Stimulated activated naive CD8-positive, alpha-beta T cell treated with anti-CD3 and anti-CD28 coated beads, Interleukin-15, Interleukin-2, amounts not matched to agents 100 ng/mL and 50 ng/mL, for 24 hours (primary cell): Measurements from ENCODE around the gene PDZD11.
"Not testable (repeated sequence)": the region's sequence is repeated elsewhere in the genome, so short reads cannot be mapped to it uniquely, and the experiment has no call there.

Experiments
- H3K27ac Mint-ChIP-seq: one replicate; pipeline ENCODE4 v1.8.0; 2021; ENCODE audit warnings: mild to moderate bottlenecking, mixed read lengths
- H3K27me3 Mint-ChIP-seq: one replicate; pipeline ENCODE4 v1.8.0; 2021; ENCODE audit warnings: mixed read lengths
- H3K36me3 Mint-ChIP-seq: one replicate; pipeline ENCODE4 v1.8.0; 2021; ENCODE audit warnings: low read depth, mixed read lengths
- H3K4me1 Mint-ChIP-seq: one replicate; pipeline ENCODE4 v1.8.0; 2021; ENCODE audit warnings: low read depth, mixed read lengths
- H3K4me3 Mint-ChIP-seq: one replicate; pipeline ENCODE4 v1.8.0; 2021; ENCODE audit warnings: mild to moderate bottlenecking, mixed read lengths
- H3K9me3 Mint-ChIP-seq: one replicate; pipeline ENCODE4 v1.8.0; 2021; ENCODE audit warnings: mixed read lengths

PDZD11 gene

GRCh38 chrX:70289793-70290770 lies at the start of gene PDZD11, which contains the start of gene KIF4A:
TSS of gene PDZD11 (minus strand) at chrX:70289927. CDS start at chrX:70289341, 586 bp downstream.
TSS of gene KIF4A (plus strand) at chrX:70290104. CDS start at chrX:70290459, 355 bp downstream.
- Mint-ChIP-seq H3K4me1 (peaks cover 10% of the 10 kb centered on the region), H3K4me3 (peak within 1 kb of the TSS; percentile 93), H3K36me3 (peaks cover 10% of the 10 kb centered on the region), H3K9me3 (no peaks in the 10 kb centered on the region), H3K27me3 (no peaks in the 10 kb centered on the region), H3K27ac (peak within 1 kb of the TSS; percentile 86)

DNA sequence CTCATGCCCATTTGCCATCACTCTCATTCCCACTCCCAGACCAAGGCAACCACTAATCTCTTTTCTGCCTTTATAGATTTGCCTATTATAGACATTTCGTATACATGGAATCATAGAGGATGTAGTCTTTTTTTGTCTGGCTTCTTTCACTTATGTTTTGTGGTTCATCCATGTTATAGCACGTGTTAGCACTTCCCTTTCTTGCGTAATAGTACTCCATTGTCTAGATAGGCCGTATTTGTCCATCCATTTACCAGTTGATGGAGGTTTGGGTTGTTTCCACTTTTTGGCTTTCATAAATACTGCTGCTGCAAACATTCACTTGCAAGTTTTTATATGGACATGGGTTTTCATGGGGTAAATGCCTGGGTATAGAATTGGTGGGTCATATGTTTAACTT lies 48.6 kb upstream of the PDZD11 start:
- Mint-ChIP-seq H3K27me3 (no peaks in the 10 kb centered on the region), H3K4me3 (no peak overlapping the region), H3K27ac (no peak overlapping the region), H3K4me1 (peaks cover 19% of the 10 kb centered on the region), H3K9me3 (no peaks in the 10 kb centered on the region), H3K36me3 (peaks cover 14% of the 10 kb centered on the region)

DNA sequence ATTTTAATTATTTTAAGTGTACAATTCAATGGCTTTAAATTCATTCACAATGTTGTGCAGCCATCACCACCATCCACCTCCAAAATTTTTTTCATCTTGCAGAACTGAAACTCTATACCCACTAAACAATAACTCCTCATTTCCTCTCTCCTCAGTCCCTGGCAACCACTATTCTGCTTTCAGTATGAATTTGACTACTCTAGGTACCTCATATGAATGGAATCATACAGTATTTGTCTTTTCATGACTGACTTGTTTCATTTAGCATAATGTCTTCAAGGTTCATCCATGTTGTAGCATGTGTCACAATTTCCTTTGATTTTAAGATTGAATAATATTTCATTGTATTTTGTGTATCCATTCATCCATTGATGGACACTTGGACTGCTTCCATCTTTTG lies 47.0 kb upstream of the PDZD11 start:
- H3K27me3 Mint-ChIP-seq = no peaks in the 10 kb centered on the region
- peaks cover 19% of the 10 kb centered on the region for H3K4me1 Mint-ChIP-seq
- H3K27ac Mint-ChIP-seq = no peak overlapping the region
- no peak overlapping the region for H3K4me3 Mint-ChIP-seq
- H3K36me3 Mint-ChIP-seq = peaks cover 7% of the 10 kb centered on the region
- H3K9me3 Mint-ChIP-seq = no peaks in the 10 kb centered on the region

DNA sequence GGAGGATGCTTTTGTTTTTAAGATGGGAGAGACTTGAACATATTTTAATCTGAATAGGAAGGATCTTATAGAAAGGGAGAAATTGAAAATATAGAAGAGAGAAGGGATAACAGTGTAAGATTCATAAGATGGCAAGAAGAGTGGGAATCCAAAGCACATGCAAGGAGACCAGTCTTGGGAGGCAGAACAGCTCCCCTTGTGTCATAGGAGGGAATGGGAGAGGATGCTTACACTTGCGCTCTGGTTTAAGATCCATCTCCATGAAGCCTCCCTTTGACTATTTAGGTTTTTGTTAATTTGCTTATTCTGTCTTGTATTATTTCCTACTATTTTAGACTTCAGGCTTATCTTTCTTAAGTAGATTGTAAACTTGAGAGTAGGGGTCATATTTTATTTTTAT lies 42.9 kb upstream of the PDZD11 start:
- Mint-ChIP-seq H3K27me3 (no peaks in the 10 kb centered on the region), H3K4me1 (peaks cover 17% of the 10 kb centered on the region), H3K9me3 (no peaks in the 10 kb centered on the region), H3K4me3 (no peak overlapping the region), H3K27ac (no peak overlapping the region), H3K36me3 (peaks cover 11% of the 10 kb centered on the region)

DNA sequence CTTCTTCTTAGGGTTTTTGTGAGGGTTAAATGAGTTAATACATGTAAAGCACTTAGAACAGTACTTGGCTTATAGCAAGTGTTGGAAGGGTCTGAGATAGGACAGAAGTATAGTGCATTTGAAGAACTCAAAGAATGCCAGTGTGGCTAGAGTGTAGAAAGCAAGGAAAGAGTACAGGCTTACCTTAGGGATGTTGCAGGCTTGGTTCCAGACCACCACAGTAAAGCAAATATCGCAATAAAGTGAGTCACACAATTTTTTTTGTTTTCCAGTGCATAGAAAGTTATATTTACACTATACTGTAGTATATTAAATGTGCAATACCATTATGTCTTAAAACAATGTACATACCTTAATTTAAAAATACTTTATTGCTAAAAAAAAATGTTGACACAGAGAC lies 41.4 kb upstream of the PDZD11 start:
- peaks cover 3% of the 10 kb centered on the region for H3K4me1 Mint-ChIP-seq
- no peaks in the 10 kb centered on the region for H3K27me3 Mint-ChIP-seq
- no peak overlapping the region for H3K27ac Mint-ChIP-seq
- no peaks in the 10 kb centered on the region for H3K9me3 Mint-ChIP-seq
- peaks cover 11% of the 10 kb centered on the region for H3K36me3 Mint-ChIP-seq
- no peak overlapping the region for H3K4me3 Mint-ChIP-seq

DNA sequence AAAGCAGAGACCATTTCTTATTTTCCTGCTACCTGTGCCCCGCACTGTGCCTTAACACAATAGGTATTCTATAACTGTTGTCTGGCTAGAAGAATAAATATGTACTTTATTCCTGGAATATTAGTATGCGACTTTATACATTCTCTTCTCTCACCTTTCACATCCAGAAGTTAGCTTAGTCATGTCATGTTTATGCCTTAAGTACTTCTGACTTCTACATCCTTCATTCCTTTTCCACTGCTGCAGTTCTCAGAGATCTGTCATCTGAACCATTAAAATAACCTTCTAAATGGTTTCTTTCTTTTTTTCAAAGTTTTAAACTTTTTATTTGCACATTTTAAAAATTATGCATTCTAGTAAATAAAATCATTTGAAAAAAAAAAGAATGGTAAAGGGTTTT lies 34.6 kb upstream of the PDZD11 start:
- no peaks in the 10 kb centered on the region for H3K4me1 Mint-ChIP-seq
- H3K27me3 Mint-ChIP-seq = no peaks in the 10 kb centered on the region
- H3K9me3 Mint-ChIP-seq = no peaks in the 10 kb centered on the region
- no peak overlapping the region for H3K27ac Mint-ChIP-seq
- H3K36me3 Mint-ChIP-seq = peaks cover 4% of the 10 kb centered on the region
- H3K4me3 Mint-ChIP-seq = no peak overlapping the region

GRCh38 chrX:70323628-70324027 lies 33.9 kb upstream of the PDZD11 start:
- H3K9me3 Mint-ChIP-seq, H3K4me1 Mint-ChIP-seq, H3K27me3 Mint-ChIP-seq, H3K4me3 Mint-ChIP-seq, H3K27ac Mint-ChIP-seq, H3K36me3 Mint-ChIP-seq: not testable (repeated sequence)

DNA sequence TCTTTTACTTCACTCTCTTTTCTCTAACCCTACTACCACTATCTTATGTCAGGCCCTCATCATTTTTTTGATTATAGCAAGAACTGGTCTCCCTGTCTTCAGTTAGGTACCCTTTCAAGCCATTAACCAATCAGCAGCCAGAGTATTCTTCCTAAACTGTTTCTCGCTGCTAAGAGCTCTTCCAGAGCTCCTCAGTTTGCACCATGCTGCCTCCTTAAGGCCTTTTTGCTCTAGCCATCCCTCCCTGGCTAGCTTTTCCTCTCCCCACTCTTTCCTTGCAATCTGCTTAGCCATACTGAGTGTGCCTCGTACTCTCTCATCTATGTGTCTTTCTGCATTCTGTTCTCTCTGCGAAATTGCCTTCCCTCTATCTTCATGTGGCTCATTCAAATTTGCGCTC lies 33.1 kb upstream of the PDZD11 start:
- Mint-ChIP-seq H3K27ac (no peak overlapping the region), H3K4me3 (no peak overlapping the region), H3K9me3 (no peaks in the 10 kb centered on the region), H3K36me3 (peaks cover 3% of the 10 kb centered on the region), H3K27me3 (no peaks in the 10 kb centered on the region), H3K4me1 (no peaks in the 10 kb centered on the region)

GRCh38 chrX:70313503-70313902 lies 23.8 kb upstream of the PDZD11 start:
- Mint-ChIP-seq H3K27ac (no peak overlapping the region), H3K36me3 (peaks cover 6% of the 10 kb centered on the region), H3K9me3 (no peaks in the 10 kb centered on the region), H3K4me3 (no peak overlapping the region), H3K27me3 (no peaks in the 10 kb centered on the region), H3K4me1 (no peaks in the 10 kb centered on the region)

- Mint-ChIP-seq H3K36me3 (peaks cover 42% of the 10 kb centered on the region), H3K4me1 (no peaks in the 10 kb centered on the region), H3K27me3 (no peaks in the 10 kb centered on the region), H3K4me3 (no peak overlapping the region), H3K9me3 (no peaks in the 10 kb centered on the region), H3K27ac (no peak overlapping the region)
Measured at GRCh38 chrX:70301716-70302115, 12.0 kb upstream of the PDZD11 start.

GRCh38 chrX:70293621-70294020 lies 3.9 kb upstream of the PDZD11 start:
- H3K9me3 Mint-ChIP-seq = no peaks in the 10 kb centered on the region
- peaks cover 7% of the 10 kb centered on the region for H3K4me1 Mint-ChIP-seq
- H3K36me3 Mint-ChIP-seq = peaks cover 4% of the 10 kb centered on the region
- no peak overlapping the region for H3K27ac Mint-ChIP-seq
- H3K27me3 Mint-ChIP-seq = no peaks in the 10 kb centered on the region
- H3K4me3 Mint-ChIP-seq = no peak overlapping the region

DNA sequence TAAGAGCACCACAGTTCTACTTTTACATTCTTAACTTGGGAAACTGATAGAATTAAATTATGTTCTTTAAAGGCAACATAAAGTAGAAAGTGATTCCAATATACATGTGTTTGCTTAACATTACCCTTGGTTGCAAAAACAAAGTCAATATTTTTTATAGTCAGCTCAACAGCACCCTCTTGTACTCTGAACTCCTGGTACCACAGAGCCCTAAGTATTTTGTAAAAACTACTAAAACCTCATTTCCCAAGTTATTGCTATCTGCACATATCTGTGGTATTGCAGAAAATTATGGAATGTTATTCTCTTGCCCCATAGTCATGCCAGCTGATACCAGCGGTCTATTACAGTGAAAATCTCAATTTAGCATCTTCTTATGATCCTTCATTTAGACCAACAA lies 3.1 kb upstream of the PDZD11 start:
- peaks cover 10% of the 10 kb centered on the region for H3K4me1 Mint-ChIP-seq
- H3K9me3 Mint-ChIP-seq = no peaks in the 10 kb centered on the region
- H3K27ac Mint-ChIP-seq = no peak overlapping the region
- peaks cover 4% of the 10 kb centered on the region for H3K36me3 Mint-ChIP-seq
- no peaks in the 10 kb centered on the region for H3K27me3 Mint-ChIP-seq
- H3K4me3 Mint-ChIP-seq = no peak overlapping the region

DNA sequence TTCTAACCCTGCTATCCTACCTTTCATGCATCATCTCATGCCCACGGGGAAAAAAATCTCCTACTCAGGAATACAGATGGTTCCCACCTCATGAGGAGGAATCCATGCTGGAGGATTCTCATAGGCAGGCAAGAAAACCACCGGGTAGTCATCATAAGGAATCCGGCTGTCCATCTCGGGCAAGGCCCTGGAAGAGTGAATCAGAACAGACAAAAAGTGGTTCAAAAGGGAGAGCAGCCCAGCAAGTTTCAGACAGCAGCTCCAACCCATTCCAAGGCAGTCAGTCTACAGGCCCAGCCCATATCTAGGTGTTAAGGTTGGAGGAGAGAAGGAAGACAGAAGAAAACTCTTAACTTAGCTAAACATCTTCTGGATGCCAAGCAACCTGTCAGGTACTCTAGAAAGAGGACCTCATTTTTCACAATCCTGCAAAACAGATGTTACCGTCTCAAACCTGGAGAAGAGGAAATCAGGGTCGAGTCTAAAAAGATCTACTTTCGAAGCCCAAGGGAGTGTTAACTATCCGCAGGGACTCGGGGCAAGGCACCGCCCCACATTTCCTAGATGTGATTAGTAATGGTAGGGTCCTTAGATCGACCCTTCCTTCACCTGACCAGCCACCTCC lies 447 bp downstream of the PDZD11 start:
- Mint-ChIP-seq H3K9me3 (no peaks in the 10 kb centered on the region), H3K36me3 (peaks cover 10% of the 10 kb centered on the region), H3K4me3 (peak overlapping the region; percentile 93), H3K27ac (peak overlapping the region; percentile 86), H3K27me3 (no peaks in the 10 kb centered on the region), H3K4me1 (peaks cover 10% of the 10 kb centered on the region)

GRCh38 chrX:70281951-70282350 lies 7.8 kb downstream of the PDZD11 start, which contains the start of gene RAB41:
TSS of gene RAB41 (plus strand) at chrX:70282172. CDS start at chrX:70282218, 46 bp downstream.
- Mint-ChIP-seq H3K4me3 (no peak within 1 kb of the TSS), H3K27ac (no peak within 1 kb of the TSS), H3K9me3 (no peaks in the 10 kb centered on the region), H3K36me3 (peaks cover 24% of the 10 kb centered on the region), H3K27me3 (no peaks in the 10 kb centered on the region), H3K4me1 (no peaks in the 10 kb centered on the region)

- Mint-ChIP-seq H3K9me3 (no peaks in the 10 kb centered on the region), H3K4me3 (no peak overlapping the region), H3K27me3 (no peaks in the 10 kb centered on the region), H3K4me1 (no peaks in the 10 kb centered on the region), H3K27ac (no peak overlapping the region), H3K36me3 (peaks cover 14% of the 10 kb centered on the region)
Measured at GRCh38 chrX:70280573-70280972, 9.2 kb downstream of the PDZD11 start.
